Measurements from ENCODE around the gene ACP7.
"Not testable (repeated sequence)": the region's sequence is repeated elsewhere in the genome, so short reads cannot be mapped to it uniquely, and the experiment has no call there.

The ACP7 gene

DNA sequence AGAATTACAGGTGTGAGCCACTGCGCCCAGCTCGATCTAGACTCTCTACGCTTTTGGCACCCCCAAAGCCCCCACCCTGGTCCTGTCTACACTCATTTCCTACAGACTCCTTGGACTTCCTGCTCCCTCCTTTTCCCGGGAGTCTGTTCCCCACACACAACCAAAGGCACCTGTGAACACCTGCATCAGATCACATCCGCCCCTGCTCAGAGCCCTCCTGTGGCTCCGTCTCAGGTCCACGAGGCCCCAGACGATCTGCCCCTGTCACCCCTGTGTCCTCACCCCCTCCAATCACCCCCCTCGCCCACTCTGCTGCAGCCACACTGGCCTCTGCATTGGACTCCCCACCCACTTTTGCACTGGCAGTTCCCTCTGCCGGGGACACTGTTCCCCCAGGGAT is 29.0 kb downstream of the ACP7 start:
- TF ChIP-seq, protein P1, sequence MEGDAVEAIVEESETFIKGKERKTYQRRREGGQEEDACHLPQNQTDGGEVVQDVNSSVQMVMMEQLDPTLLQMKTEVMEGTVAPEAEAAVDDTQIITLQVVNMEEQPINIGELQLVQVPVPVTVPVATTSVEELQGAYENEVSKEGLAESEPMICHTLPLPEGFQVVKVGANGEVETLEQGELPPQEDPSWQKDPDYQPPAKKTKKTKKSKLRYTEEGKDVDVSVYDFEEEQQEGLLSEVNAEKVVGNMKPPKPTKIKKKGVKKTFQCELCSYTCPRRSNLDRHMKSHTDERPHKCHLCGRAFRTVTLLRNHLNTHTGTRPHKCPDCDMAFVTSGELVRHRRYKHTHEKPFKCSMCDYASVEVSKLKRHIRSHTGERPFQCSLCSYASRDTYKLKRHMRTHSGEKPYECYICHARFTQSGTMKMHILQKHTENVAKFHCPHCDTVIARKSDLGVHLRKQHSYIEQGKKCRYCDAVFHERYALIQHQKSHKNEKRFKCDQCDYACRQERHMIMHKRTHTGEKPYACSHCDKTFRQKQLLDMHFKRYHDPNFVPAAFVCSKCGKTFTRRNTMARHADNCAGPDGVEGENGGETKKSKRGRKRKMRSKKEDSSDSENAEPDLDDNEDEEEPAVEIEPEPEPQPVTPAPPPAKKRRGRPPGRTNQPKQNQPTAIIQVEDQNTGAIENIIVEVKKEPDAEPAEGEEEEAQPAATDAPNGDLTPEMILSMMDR (IDR thresholded peaks at IDR 0.05; ENCODE audit: low read length, missing control alignments) = no peak
- no peak for DNase-seq (ENCODE audit: low read depth)
- no peak overlapping the region for H3K4me3 ChIP-seq (replicated peaks; ENCODE audit: low read depth, low read length)

DNA sequence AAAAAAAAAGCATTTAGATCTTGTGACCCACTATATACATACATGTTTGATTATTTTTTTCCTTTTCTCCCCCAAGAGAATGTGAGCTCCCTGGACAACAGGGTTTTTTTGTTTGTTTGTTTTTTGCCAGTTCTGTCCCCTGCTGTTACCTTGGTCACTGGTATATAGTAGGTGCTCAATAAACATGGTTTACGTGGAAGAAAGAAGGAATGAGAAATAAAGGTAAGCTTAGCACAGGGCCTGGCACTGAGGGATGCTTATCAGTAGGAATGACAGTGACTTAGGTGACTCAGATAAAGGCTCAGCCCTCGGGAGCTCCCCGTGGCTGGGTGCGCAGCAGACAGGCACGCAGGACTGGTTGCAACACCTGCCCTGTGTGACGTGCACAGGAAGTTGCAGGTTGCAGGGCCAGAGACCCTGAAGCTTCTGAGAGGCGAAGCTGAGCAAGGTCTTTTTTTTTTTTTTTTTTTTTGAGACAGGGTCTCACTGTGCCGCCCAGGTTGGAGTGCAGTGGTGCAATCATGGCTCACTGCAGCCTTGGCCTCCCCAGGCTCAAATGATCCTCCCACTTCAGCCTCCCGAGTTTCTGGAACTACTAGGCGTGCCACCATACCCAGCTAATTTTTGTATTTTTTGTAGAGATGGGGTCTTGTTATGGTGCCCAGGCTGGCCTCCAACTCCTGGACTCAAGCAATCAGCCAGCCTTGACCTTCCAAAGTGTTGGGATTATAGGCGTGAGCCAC is 31.1 kb downstream of the ACP7 start:
- no peak for DNase-seq (ENCODE audit: low read depth)
- TF ChIP-seq, protein P1 (IDR thresholded peaks at IDR 0.05; ENCODE audit: low read length, missing control alignments) = no peak
- no peak overlapping the region for H3K4me3 ChIP-seq (replicated peaks; ENCODE audit: low read depth, low read length)

DNA sequence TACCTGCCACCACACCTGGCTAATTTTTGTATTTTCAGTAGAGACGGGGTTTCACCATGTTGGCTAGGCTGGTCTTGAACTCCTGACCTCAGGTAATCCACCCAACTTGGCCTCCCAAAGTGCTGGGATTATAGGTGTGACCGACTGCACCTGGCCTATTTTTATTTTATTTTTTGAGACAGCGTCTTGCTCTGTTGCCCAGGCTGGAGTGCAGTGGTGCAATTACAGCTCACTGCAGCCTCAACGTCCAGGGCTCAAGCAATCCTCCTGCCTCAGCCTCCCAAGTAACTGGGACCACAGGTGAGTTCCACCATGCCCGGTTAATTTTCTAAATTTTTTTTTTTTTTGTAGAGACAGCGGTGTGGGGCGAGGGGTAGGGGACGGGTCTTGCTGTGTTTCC is 32.9 kb downstream of the ACP7 start:
- not testable (repeated sequence) for DNase-seq (ENCODE audit: low read depth); H3K4me3 ChIP-seq (replicated peaks; ENCODE audit: low read depth, low read length)

DNA sequence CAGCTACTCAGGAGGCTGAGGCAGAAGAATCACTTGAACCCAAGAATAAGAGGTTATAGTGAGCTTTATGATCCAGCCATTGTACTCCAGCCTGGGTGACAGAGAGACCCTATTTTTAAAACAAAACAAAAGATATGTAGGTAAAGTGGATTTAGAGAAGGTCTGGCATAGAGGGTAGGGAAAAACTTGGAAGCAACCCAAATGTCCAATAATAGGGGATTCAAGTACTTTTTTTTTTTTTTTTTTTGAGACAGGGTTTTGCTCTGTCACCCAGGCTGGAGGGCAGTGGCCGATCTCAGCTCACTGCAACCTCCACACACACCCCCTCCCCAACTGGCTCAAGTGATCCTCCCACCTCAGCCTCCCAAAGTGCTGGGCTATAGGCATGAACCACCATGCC is 35.7 kb downstream of the ACP7 start:
- no peak for DNase-seq (ENCODE audit: low read depth)
- TF ChIP-seq, protein P1 (IDR thresholded peaks at IDR 0.05; ENCODE audit: low read length, missing control alignments) = no peak
- H3K4me3 ChIP-seq (replicated peaks; ENCODE audit: low read depth, low read length) = no peak overlapping the region

DNA sequence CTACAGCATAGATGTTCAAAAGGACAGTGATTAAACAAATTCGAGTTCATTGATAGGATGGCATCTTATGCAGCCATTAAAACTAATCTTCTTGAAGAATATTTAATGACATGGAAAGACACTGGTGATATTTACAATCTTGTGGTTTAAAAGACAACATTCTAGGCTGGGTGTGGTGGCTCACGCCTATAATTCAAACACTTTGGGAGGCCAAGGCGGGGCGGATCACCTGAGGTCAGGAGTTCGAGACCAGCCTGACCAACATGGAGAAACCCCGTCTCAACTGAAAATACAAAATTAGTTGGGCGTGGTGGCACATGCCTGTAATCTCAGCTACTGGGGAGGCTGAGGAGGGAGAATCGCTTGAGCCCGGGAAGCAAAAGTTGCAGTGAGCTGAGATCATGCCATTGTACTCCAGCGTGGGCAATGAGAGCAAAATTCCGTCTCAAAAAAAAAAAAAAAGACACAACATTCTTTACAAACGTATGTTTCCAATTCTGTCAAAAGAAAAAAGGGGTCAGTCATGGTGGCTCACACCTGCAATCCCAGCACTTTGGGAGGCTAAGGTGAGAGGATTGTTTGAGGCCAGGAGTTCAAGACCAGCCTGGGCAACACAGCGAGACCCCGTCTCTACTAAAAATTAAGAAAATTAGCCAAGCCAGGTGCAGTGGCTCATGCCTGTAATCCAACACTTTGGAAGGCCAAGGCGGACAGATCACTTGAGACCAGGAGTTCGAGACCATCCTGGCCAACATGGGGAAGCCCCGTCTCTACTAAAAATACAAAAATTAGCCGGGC is 39.0 kb downstream of the ACP7 start:
- H3K4me3 ChIP-seq (replicated peaks; ENCODE audit: low read depth, low read length) = no peak overlapping the region
- TF ChIP-seq, protein P1 (IDR thresholded peaks at IDR 0.05; ENCODE audit: low read length, missing control alignments) = no peak
- DNase-seq (ENCODE audit: low read depth) = no peak

DNA sequence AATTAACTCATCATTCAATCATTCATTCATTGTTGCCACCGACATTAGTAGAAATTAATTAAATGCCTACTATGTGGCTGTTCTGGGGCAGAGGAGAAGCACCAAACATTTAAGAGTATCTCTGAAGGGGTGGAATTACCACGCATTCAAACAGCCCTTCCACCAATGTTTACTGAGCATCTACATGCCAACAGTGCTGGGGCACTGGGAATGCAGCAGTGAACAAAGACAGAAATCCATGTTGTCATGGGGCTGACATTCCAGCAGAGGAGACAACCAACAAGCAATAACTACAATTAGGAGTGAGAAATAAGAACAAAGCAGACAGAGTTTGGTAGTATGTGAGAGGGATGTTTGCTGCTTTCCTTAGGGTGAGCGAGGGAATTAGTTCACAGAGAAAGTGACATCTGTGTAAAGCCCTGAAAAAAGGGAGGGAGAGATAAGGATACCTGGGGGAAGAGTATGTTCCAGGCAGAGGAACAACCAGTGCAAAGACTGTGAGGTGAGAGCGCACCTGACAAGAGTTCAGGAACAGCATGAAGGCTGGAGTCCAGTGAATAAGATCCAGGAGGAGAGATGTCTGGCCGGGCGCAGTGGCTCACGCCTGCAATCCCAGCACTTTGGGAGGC is 40.1 kb downstream of the ACP7 start:
- TF ChIP-seq, protein P1 (IDR thresholded peaks at IDR 0.05; ENCODE audit: low read length, missing control alignments) = no peak
- no peak overlapping the region for H3K4me3 ChIP-seq (replicated peaks; ENCODE audit: low read depth, low read length)
- DNase-seq (ENCODE audit: low read depth) = no peak

DNA sequence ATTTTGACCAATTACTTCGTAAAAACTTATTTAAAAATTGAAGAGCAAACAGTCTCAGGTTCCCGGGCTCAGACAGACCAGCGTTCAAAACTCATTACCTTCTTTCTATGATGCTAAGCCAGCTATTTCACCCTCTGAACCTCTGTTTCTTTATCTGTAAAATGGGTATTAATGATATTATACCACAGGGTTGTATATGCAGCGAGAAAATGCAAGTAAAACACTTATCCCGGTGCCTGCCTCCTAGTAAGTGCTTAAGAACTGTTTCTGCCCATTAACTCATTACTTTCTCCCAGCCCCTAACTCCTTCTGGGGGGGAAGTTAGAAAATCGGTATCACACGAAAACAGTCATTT is 41.0 kb downstream of the ACP7 start:
- DNase-seq (ENCODE audit: low read depth) = no peak
- H3K4me3 ChIP-seq (replicated peaks; ENCODE audit: low read depth, low read length) = peak overlapping the region; percentile 86
- TF ChIP-seq, protein P1 (IDR thresholded peaks at IDR 0.05; ENCODE audit: low read length, missing control alignments) = no peak

All from fibroblast of pulmonary artery (primary cell).